K562 (cell line): ENCODE results near the gene SLC12A4. TPM values are rescaled to one million over a fixed set of nuclear protein-coding genes. Genes with fewer than 3 reads are reported as not detected.

Experiments
- ATAC-seq: fragments of 200-7000 bp; cut with Tn5 transposase; 3 replicates; pipeline ENCODE4 v1.9.1; 2020; ENCODE audit warnings: moderate library complexity
- BruUV-seq: library from RNA; stranded (reverse); fragments of 400-500 nt; replicated peaks from 2 replicates; lab custom pipeline; 2021; lab: Mats Ljungman, UMichigan
- CTCF ChIA-PET: fragments of 300-600 bp; formaldehyde crosslinking; extraction: SDS; loops from one replicate; lab custom pipeline; 2021; ENCODE audit warnings: low intra/inter-chr PET ratio; lab: Yijun Ruan, JAX
- POLR2A ChIA-PET: fragments of 300-600, 350-650 bp; sonication (Branson Sonifier 250); formaldehyde crosslinking; extraction: SDS; loops from one replicate; lab custom pipeline; 2021; ENCODE audit warnings: antibody characterized with exemption, inconsistent platforms; lab: Yijun Ruan, JAX
- DNase-seq, 4 experiments: peaks; one replicate each; pipeline versions ENCODE4 v3.0.0 to v3.0.0-alpha.2; 2011 to 2018; ENCODE audit warnings: low spot score in 3 of 4, mixed read lengths in 3 of 4; ENCODE audit errors: extremely low read depth in 1 of 4
- FAIRE-seq: peaks from 2 replicates; lab custom pipeline; 2011; peaks lifted over from hg19 to GRCh38; lab: Jason Lieb, UNC
- H2AFZ ChIP-seq: 2 replicates; pipeline ENCODE4 v1.6.0; 2011; ENCODE audit warnings: low read depth, low read length, control low read depth, inconsistent platforms
- H3K27ac ChIP-seq: fragments of 200-600 bp; 3 replicates; pipeline ENCODE4 v1.8.0; 2011; ENCODE audit warnings: low read depth, mild to moderate bottlenecking, control low read depth, inconsistent platforms, low read length, moderate library complexity, mixed read lengths; ENCODE audit errors: extremely low read depth
- H3K27me3 ChIP-seq, 2 experiments: fragments of 300-600 bp in 1 of 2; 2 replicates in 1 of 2; 3 replicates in 1 of 2; pipeline versions ENCODE4 v1.6.0 to v1.8.0; 2011; ENCODE audit warnings: inconsistent platforms in 2 of 2, low read length in 2 of 2, mild to moderate bottlenecking in 1 of 2, mixed read lengths in 1 of 2, moderate library complexity in 1 of 2; ENCODE audit not compliant: control insufficient read depth in 2 of 2, insufficient read depth in 2 of 2
- H3K36me3 ChIP-seq: fragments of 300-600 bp; 3 replicates; pipeline ENCODE4 v1.8.0; 2011; ENCODE audit warnings: mild to moderate bottlenecking, low read length, inconsistent platforms; ENCODE audit not compliant: control insufficient read depth, insufficient read depth
- H3K4me1 ChIP-seq, 2 experiments: fragments of 200-600 bp in 1 of 2; replicated peaks in 1 of 2; 2 replicates in 1 of 2; 3 replicates in 1 of 2; pipeline versions ENCODE4 v1.5.1 to v1.8.0; 2011; ENCODE audit warnings: inconsistent platforms in 2 of 2, low read length in 2 of 2, mild to moderate bottlenecking in 1 of 2, mixed read lengths in 1 of 2, moderate library complexity in 1 of 2; ENCODE audit not compliant: control insufficient read depth in 2 of 2, insufficient read depth in 2 of 2
- H3K4me2 ChIP-seq: 2 replicates; pipeline ENCODE4 v1.6.1; 2011; ENCODE audit warnings: low read length, control low read depth, inconsistent platforms, mixed read lengths; ENCODE audit not compliant: insufficient read depth
- H3K4me3 ChIP-seq: fragments of 200-600 bp; sonication (generic), shearing (Covaris generic); 2 replicates; pipeline ENCODE4 v1.5.1; 2016; ENCODE audit warnings: control low read depth, inconsistent platforms
- H3K79me2 ChIP-seq: fragments of 200-600 bp; 3 replicates; pipeline ENCODE4 v1.8.0; 2011; ENCODE audit warnings: low read length, inconsistent platforms; ENCODE audit not compliant: control insufficient read depth, insufficient read depth
- H3K9ac ChIP-seq, 2 experiments: 2 replicates each; pipeline versions ENCODE4 v1.6.0 to v1.6.1; 2011; ENCODE audit warnings: low read depth in 2 of 2, low read length in 2 of 2, control low read depth in 1 of 2, inconsistent platforms in 1 of 2, mild to moderate bottlenecking in 1 of 2, mixed read lengths in 1 of 2; ENCODE audit not compliant: insufficient read depth in 1 of 2
- H3K9me1 ChIP-seq: one replicate; pipeline ENCODE4 v1.6.0; 2011; ENCODE audit warnings: inconsistent platforms, mild to moderate bottlenecking, low read length, moderate library complexity; ENCODE audit not compliant: control insufficient read depth, insufficient read depth
- H3K9me3 ChIP-seq: replicated peaks from 2 replicates; pipeline ENCODE4 v1.5.1; 2011; ENCODE audit warnings: low read depth, low read length, inconsistent platforms; ENCODE audit not compliant: control insufficient read depth, insufficient read depth
- H4K20me1 ChIP-seq: replicated peaks from 2 replicates; pipeline ENCODE4 v1.6.1; 2011; ENCODE audit warnings: low read length, inconsistent platforms, mixed read lengths; ENCODE audit not compliant: control insufficient read depth, insufficient read depth
- E2F6 ChIP-seq, 2 experiments: IDR thresholded peaks; 2 replicates each; pipeline ENCODE4 v1.6.1; 2011; ENCODE audit warnings: borderline replicate concordance in 1 of 2, control low read depth in 1 of 2, low read depth in 1 of 2, low read length in 1 of 2, mild to moderate bottlenecking in 1 of 2, mixed read lengths in 1 of 2, moderate library complexity in 1 of 2; ENCODE audit not compliant: insufficient read depth in 1 of 2, insufficient read length in 1 of 2, poor library complexity in 1 of 2, severe bottlenecking in 1 of 2; ENCODE audit errors: extremely low read depth in 1 of 2
- MGA ChIP-seq: fragments of 450-650 bp; IDR thresholded peaks from 2 replicates; pipeline ENCODE4 v1.6.1; 2016; ENCODE audit warnings: mild to moderate bottlenecking, moderate library complexity
- NFE2 ChIP-seq: IDR thresholded peaks from 2 replicates; pipeline ENCODE4 v1.6.1; 2014; ENCODE audit warnings: antibody characterized with exemption, low read depth
- RBM17 ChIP-seq: fragments of 200-400 bp; formaldehyde crosslinking; IDR thresholded peaks from 2 replicates; pipeline ENCODE4 v1.6.1; 2017; ENCODE audit warnings: low read depth, mild to moderate bottlenecking, low read length, borderline replicate concordance
- SMARCE1 ChIP-seq: fragments of 450-650 bp; IDR thresholded peaks from 2 replicates; pipeline ENCODE4 v1.7.1; 2016; ENCODE audit warnings: mild to moderate bottlenecking
- ZBTB26 ChIP-seq: fragments of 450-650 bp; formaldehyde crosslinking; IDR thresholded peaks from 2 replicates; pipeline ENCODE4 v1.4.0; 2022; ENCODE audit warnings: missing genetic modification characterization
- ZFP1 ChIP-seq: fragments of 450-650 bp; formaldehyde crosslinking; IDR thresholded peaks from 2 replicates; pipeline ENCODE4 v1.4.0; 2020; ENCODE audit warnings: mild to moderate bottlenecking, mixed read lengths
- WGBS: fragments of 100-300 bp; shearing (Covaris generic); methylation state at CpG from one replicate; pipeline ENCODE4 v1.1.6; 2016; ENCODE audit warnings: low coverage, mixed read lengths; ENCODE audit not compliant: insufficient coverage; ENCODE audit errors: missing lambda C conversion rate; 5-methylcytosine and 5-hydroxymethylcytosine counted together
- in situ Hi-C: fragments of 300-500 bp; cut with MboI; formaldehyde crosslinking; loops from 4 replicates; pipeline ENCODE4 v1.15.0; 2018; ENCODE audit warnings: inconsistent platforms, mixed read lengths
- intact Hi-C: fragments of 100-400 bp; cut with micrococcal nuclease; formaldehyde crosslinking; loops from 2 replicates; pipeline ENCODE4 v1.14.2; 2022
- polyA plus RNA-seq, 8 experiments: library from polyadenylated mRNA; depleted of rRNA in 4 of 8; stranded (reverse) in 5 of 8; unstranded in 3 of 8; fragments of >200 nt; fragmentation: Nextera tagmentation in 2 of 8; fragmentation: Illumina TruSeq in 1 of 8; extraction: Ambion mirVana in 2 of 8; extraction: Trizol in 1 of 8; gene quantifications; 2 replicates each; pipeline versions ENCODE4 v1.2.1 to v1.2.3, GENCODE V29; 2011 to 2014; ENCODE audit warnings: inconsistent platforms in 1 of 8, missing spikeins in 1 of 8
- total RNA-seq, 7 experiments: library from RNA; depleted of rRNA in 6 of 7; stranded (reverse); fragments of >200 nt in 6 of 7; fragmentation: Illumina TruSeq in 2 of 7; extraction: Trizol in 2 of 7; gene quantifications; 2 replicates each; pipeline versions ENCODE4 v1.2.1 to v1.2.3, GENCODE V29; 2011 to 2021; ENCODE audit warnings: low replicate concordance in 1 of 7

SLC12A4 gene
- total and polyA plus RNA-seq, 9 of the 15 experiments (the other 6 are each of a cell fraction or from before 2014, with no cell fraction given), result 0.75 to 43.5 (median 15.0) TPM

GRCh38 chr16:67976205-67976604 lies 7.8 kb upstream of the SLC12A4 start:
- Histone ChIP-seq H3K9ac (peak overlapping the region in 1 of 2 experiments; percentile 68; a peak in 1 of 4 replicates), H3K9me3 (no peaks in the 10 kb centered on the region), H3K4me2 (no peak overlapping the region; the same call in 1 of the 2 replicates), H3K4me3 (no peak overlapping the region), H2AFZ (0 out of 2 replicates have a peak overlapping the region, but pooled peaks have one; percentile 67), H4K20me1 (no peaks in the 10 kb centered on the region), H3K36me3 (no peaks in the 10 kb centered on the region), H3K27me3 (peaks cover 0 to 4% of the 10 kb centered on the region in 2 experiments; a peak in 1 of 5 replicates), H3K27ac (no peak overlapping the region), H3K4me1 (peaks cover 0 to 16% of the 10 kb centered on the region in 2 experiments; a peak in 3 of 5 replicates), H3K79me2 (no peaks in the 10 kb centered on the region), H3K9me1 (no peaks in the 10 kb centered on the region)
- no TSS peak for BruUV-seq
- intact Hi-C loops (no loop called here), in situ Hi-C loops (no loop called here)
- ChIA-PET CTCF (no interaction called here), POLR2A (interaction anchor here (0.5 kb wide), 1 partner anchor 270 kb away, joined by 3 read pairs; no protein-coding TSS in a partner anchor)
- no peak for FAIRE-seq
- 43% methylated on average over 2 of the region's 2 CpGs for WGBS
- ATAC-seq, result peak; percentile 64
- no peak for DNase-seq
- peak in 1 of 2 experiments; percentile 26 for TF ChIP-seq E2F6 (IDR thresholded peaks at IDR 0.05; ENCODE audit: borderline replicate concordance in 1 of 2, extremely low read depth in 1 of 2, insufficient read depth in 1 of 2, insufficient read length in 1 of 2, low read depth in 1 of 2, low read length in 1 of 2, poor library complexity in 1 of 2, severe bottlenecking in 1 of 2)
- no peak for TF ChIP-seq ZFP1 (CRISPR knock-in tag)
- peak; percentile 31; the same call in 1 of the 2 replicates for TF ChIP-seq MGA
- no peak for TF ChIP-seq SMARCE1
- TF ChIP-seq NFE2, result no peak
- no peak for TF ChIP-seq RBM17
- TF ChIP-seq ZBTB26 (CRISPR knock-in tag), result no peak
